Pancreas (tissue), 10 donors: ENCODE measurements around the gene LEPR. TPM values are rescaled to one million over a fixed set of nuclear protein-coding genes. Genes with fewer than 3 reads are reported as not detected.

Experiments
- ATAC-seq, 4 donors: fragments of 200-7000 bp; cut with Tn5 transposase; one replicate each; pipeline versions ENCODE4 v1.8.0 to v1.9.1; 2020; ENCODE audit warnings: mild to moderate bottlenecking in 4 of 4, moderate library complexity in 4 of 4
- DNase-seq, 6 donors: peaks; one replicate each; pipeline ENCODE4 v3.0.0-alpha.2; 2020
- FAIRE-seq: peaks from 2 replicates; lab custom pipeline; 2012; peaks lifted over from hg19 to GRCh38; lab: Jason Lieb, UNC
- H3K27ac ChIP-seq, 4 donors: fragments of 200-600 bp; sonication (generic); 1 replicate in 3 of 4; 2 replicates in 1 of 4; pipeline versions ENCODE4 v1.5.0 to v1.8.0; 2020
- H3K27me3 ChIP-seq, 4 donors: fragments of 200-600 bp; one replicate each; pipeline ENCODE4 v1.8.0; 2021
- H3K36me3 ChIP-seq, 3 donors: fragments of 200-600 bp; sonication (generic) in 1 of 3; one replicate each; pipeline versions ENCODE4 v1.5.0 to v1.8.0; 2020 to 2021
- H3K4me1 ChIP-seq, 3 donors: fragments of 200-600 bp; one replicate each; pipeline ENCODE4 v1.8.0; 2021
- H3K4me3 ChIP-seq, 4 donors: fragments of 200-600 bp; sonication (generic) in 2 of 4; one replicate each; pipeline versions ENCODE4 v1.5.0 to v1.8.0; 2020 to 2021
- H3K9me3 ChIP-seq, 4 donors: fragments of 200-600 bp; one replicate each; pipeline ENCODE4 v1.8.0; 2021
- WGBS, 2 donors: extraction: QIAGEN DNeasy Blood & Tissue Kit; methylation state at CpG; one replicate each; pipeline ENCODE4 v1.1.7; 2013; 5-methylcytosine and 5-hydroxymethylcytosine counted together
- intact Hi-C, 3 donors: fragments of 100-400 bp; cut with DNase I; formaldehyde crosslinking; loops; one replicate each; pipeline versions ENCODE4 v1.11.1 to v1.14.2; 2022
- polyA plus RNA-seq, 2 donors: library from polyadenylated mRNA; stranded (reverse); fragments of 200-250 nt; gene quantifications; one replicate each; pipeline ENCODE4 v1.2.3, GENCODE V29; 2013
- total RNA-seq, 6 donors: library from RNA; stranded (reverse); fragmentation: NEBNext Ultra II Directional in 4 of 6; extraction: Animal tissue kit (Norgen Biotek cat#: 25700) in 4 of 6; gene quantifications; one replicate each; pipeline versions ENCODE4 v1.2.1 to v1.2.4, GENCODE V29; 2021 to 2023
- TF ChIP-seq, protein P1 (sequence below), 4 donors: fragments of 200-600 bp; sonication (generic) in 3 of 4; IDR thresholded peaks; one replicate each; pipeline versions ENCODE4 v1.5.0 to v1.8.0; 2021; ENCODE audit warnings: antibody characterized with exemption in 4 of 4
- donor health status: healthy with polysubstance abuse.
- donor health status: DM: no; HTN: no; CAD: no; lungs with moderate emphysema.
- donor health status: DM: no; HTN: no; CAD: no.
- donor health status: control.
- donor health status: control.
- donor health status: Bipolar disorder and iron deficiency.
- donor health status: DM: yes; HTN: yes; CAD: no.
- donor health status: DM: no; HTN: no; CAD: no.
- donor health status: DM: no; HTN: no; CAD: no.
- donor health status: DM: yes; HTN: yes; CAD: no.

The LEPR gene
- total and polyA plus RNA-seq, 8 donors: 0.95 to 5.1 (median 2.6) TPM

DNA sequence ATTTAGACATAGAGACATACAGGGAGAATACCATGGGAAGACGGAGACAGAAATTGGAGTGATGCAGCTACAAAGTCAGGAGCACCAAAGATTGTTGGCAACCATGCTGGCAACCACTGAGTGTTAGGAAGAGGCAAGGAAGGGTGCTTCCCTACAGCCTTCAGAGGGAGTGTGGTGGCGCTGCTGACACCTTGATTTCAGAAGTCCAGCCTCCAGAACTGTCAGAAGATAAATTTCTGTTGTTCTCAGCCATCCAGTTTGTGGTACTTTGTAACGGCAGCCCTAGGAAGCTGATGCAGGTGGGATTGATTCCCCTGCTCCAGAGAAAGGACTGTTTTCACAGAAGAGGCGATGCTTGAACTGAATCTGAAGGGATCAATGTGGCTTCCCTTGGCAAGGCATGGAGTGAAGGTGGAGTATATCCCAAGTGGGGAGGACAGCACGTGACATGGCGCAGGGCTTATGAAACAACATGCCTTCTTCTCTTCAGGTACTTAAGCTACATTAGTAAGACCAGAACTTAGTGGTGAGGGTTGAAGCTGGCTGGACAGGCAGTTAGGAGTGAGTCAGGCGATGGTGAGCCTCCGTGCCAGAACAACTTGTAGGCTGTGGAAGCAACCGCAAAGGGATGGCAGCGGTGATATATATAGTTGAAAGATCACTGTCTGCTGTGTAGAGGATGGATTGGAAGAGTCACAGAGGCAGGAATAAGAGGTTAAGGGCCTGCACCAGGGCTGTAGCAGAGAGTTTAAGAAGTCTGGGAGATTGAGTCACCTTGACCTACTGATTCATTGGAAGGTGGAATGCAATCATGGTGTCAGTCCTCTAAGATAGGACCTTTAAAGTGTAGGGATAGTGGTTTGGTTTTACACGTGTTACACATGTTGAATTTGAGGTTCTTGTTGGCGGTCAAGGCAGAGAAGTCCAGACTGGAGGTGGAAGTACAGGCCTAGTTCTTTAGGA, 2.1 kb downstream of the LEPR start:
- H3K4me3 ChIP-seq: peak overlapping the region in 2 of 4 donors; percentile 82 to 92
- intact Hi-C loops: no loop called here
- FAIRE-seq: no peak

DNA sequence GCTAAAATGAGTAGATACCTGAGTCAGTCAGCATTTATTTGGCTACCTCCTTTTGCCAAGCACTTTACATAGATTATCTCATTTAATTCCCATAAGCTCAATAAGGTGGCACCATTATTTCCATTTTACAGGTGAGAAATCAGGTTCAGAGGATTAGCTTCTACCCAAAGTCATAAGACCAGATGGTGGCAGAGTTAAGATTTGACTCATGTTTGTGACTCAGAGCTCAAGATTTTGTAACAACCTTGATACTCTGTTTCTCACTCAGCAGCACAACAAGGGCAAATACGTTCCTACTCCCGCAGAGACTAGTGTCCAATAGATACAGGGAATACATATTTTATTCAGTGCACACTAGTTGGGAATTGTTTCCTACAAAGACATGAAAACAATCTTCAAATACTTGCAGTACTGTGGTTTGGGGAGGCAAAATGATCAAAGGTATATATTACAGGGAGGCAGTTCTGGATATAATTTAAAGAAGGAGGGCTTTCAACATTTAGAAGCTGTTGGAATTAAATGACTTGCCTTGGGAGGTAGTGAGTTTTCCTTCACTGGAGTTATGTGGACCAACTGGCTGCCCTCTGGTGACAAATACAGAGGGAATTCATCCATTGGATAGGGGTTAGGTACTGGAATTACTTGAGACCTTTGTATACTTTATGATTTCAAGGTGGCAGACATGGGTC, 3.6 kb downstream of the LEPR start:
- TF ChIP-seq, protein P1, sequence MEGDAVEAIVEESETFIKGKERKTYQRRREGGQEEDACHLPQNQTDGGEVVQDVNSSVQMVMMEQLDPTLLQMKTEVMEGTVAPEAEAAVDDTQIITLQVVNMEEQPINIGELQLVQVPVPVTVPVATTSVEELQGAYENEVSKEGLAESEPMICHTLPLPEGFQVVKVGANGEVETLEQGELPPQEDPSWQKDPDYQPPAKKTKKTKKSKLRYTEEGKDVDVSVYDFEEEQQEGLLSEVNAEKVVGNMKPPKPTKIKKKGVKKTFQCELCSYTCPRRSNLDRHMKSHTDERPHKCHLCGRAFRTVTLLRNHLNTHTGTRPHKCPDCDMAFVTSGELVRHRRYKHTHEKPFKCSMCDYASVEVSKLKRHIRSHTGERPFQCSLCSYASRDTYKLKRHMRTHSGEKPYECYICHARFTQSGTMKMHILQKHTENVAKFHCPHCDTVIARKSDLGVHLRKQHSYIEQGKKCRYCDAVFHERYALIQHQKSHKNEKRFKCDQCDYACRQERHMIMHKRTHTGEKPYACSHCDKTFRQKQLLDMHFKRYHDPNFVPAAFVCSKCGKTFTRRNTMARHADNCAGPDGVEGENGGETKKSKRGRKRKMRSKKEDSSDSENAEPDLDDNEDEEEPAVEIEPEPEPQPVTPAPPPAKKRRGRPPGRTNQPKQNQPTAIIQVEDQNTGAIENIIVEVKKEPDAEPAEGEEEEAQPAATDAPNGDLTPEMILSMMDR (IDR thresholded peaks at IDR 0.05): no peak
- DNase-seq (no peak), ATAC-seq (no peak), FAIRE-seq (no peak)
- no peak overlapping the region for H3K4me3 ChIP-seq
- peaks cover 7 to 24% (median 19%) of the 10 kb centered on the region in 3 donors for H3K4me1 ChIP-seq
- no peaks in the 10 kb centered on the region for H3K27me3 ChIP-seq
- WGBS, 2 donors: 47 to 57% methylated on average over 2 of the region's 2 CpGs
- intact Hi-C loops: no loop called here
- no peak overlapping the region for H3K27ac ChIP-seq
- peaks cover 4 to 19% (median 11%) of the 10 kb centered on the region in 3 donors for H3K36me3 ChIP-seq
- H3K9me3 ChIP-seq: no peaks in the 10 kb centered on the region

More for the DNA sequence above, 2.1 kb downstream of the LEPR start:
- Histone ChIP-seq H3K27me3 (no peaks in the 10 kb centered on the region), H3K36me3 (peaks cover 4 to 15% (median 11%) of the 10 kb centered on the region in 3 donors), H3K9me3 (no peaks in the 10 kb centered on the region), H3K4me1 (peaks cover 7 to 24% (median 19%) of the 10 kb centered on the region in 3 donors), H3K27ac (peak overlapping the region in 1 of 4 donors; percentile 99)
- DNase-seq (no peak), ATAC-seq (no peak)
- 85 to 89% methylated on average over 12 of the region's 12 CpGs for WGBS, 2 donors
- TF ChIP-seq, protein P1 (IDR thresholded peaks at IDR 0.05): no peak

DNA sequence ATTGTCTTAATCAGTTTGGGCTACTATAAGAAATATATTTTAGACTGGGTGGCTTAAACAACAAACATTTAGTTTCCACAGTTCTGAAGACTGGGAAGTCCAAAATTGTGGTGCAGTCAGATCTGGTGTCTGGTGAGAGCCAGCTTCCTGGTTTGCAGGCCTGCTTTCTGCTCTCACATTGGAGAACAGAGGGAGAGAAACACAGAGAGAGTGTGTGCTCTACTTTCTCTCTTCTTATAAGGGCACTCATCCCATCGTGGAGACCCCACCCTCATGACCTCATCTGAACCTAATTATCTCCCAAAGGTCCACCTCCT, 4.1 kb downstream of the LEPR start:
- H3K36me3 ChIP-seq: peaks cover 4 to 24% (median 11%) of the 10 kb centered on the region in 3 donors
- intact Hi-C loops: no loop called here
- no peak overlapping the region for H3K27ac ChIP-seq
- FAIRE-seq (no peak), ATAC-seq (no peak), DNase-seq (no peak)
- H3K9me3 ChIP-seq: no peaks in the 10 kb centered on the region
- no peaks in the 10 kb centered on the region for H3K27me3 ChIP-seq
- WGBS, 2 donors: 76 to 80% methylated on average over 1 of the region's 1 CpG
- H3K4me1 ChIP-seq: peaks cover 7 to 21% (median 15%) of the 10 kb centered on the region in 3 donors
- TF ChIP-seq, protein P1 (IDR thresholded peaks at IDR 0.05): no peak
- H3K4me3 ChIP-seq: no peak overlapping the region

DNA sequence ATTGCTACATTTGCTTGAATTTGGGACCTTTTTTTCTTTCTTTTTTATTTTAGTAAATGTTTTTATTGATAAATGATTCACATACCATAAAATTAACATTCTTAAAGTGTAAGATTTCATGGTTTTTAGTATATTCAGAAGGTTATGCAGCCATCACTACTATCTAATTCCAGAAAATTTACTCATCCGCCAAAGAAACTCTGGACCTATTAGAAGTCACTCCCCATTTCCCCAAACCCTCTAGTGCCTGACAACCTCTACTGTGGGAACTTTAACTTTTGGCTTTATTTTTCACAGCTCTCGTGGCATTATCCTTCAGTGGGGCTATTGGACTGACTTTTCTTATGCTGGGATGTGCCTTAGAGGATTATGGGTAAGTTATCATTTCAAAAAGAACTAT, 4.5 kb downstream of the LEPR start:
- Histone ChIP-seq H3K4me3 (no peak overlapping the region), H3K9me3 (no peaks in the 10 kb centered on the region), H3K4me1 (peaks cover 7 to 21% (median 15%) of the 10 kb centered on the region in 3 donors), H3K36me3 (peaks cover 4 to 27% (median 11%) of the 10 kb centered on the region in 3 donors), H3K27me3 (no peaks in the 10 kb centered on the region), H3K27ac (no peak overlapping the region)
- ATAC-seq: no peak
- WGBS, 2 donors: 92 to 100% methylated on average over 2 of the region's 2 CpGs
- DNase-seq: no peak
- TF ChIP-seq, protein P1 (IDR thresholded peaks at IDR 0.05): no peak
- no peak for FAIRE-seq
- intact Hi-C loops: no loop called here
